CD4-positive, alpha-beta T cell treated with Interleukin-15 for 4 hours (primary cell): ENCODE data around the gene TBC1D8B.

Source experiments
- DNase-seq: peaks from one replicate; pipeline ENCODE4 v3.0.0-alpha.2; 2020; ENCODE audit warnings: low spot score

Gene TBC1D8B

GRCh38 chrX:106898462-106898861 lies 96.0 kb downstream of the TBC1D8B start:
- peak; percentile 34 for DNase-seq

- DNase-seq: no peak
Observed at GRCh38 chrX:106899276-106899675, 96.8 kb downstream of the TBC1D8B start.

- no peak for DNase-seq
Observed at GRCh38 chrX:106899841-106900240, 97.4 kb downstream of the TBC1D8B start.

DNA sequence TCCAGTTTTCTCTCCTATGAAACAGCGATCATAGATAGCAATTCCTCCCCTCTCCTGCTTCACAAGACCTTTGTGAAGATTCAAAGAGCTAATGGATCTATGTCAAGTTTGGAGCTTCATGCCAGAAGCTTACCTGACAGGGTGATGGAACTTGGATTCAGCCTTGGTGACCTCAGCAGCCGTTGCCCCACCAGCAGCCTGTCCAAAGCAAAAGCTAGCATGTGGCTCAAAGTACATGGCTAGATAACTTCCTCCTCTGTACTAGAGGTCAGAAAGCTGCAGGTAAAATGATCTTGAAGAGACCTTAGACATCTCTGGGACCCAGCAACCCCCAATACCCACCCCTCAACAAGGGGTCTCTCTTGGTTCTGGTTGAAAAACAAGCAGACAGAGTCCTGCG lies 98.9 kb downstream of the TBC1D8B start:
- no peak for DNase-seq

- DNase-seq: no peak
Observed at GRCh38 chrX:106901781-106902219, 99.3 kb downstream of the TBC1D8B start.

GRCh38 chrX:106902684-106903083 lies 100.2 kb downstream of the TBC1D8B start:
- no peak for DNase-seq

- no peak for DNase-seq
Observed at GRCh38 chrX:106903291-106903824, 100.9 kb downstream of the TBC1D8B start, which contains the start of gene RIPPLY1. TSS of gene RIPPLY1 (minus strand) at chrX:106903341. CDS start at chrX:106903287, 54 bp downstream.

DNA sequence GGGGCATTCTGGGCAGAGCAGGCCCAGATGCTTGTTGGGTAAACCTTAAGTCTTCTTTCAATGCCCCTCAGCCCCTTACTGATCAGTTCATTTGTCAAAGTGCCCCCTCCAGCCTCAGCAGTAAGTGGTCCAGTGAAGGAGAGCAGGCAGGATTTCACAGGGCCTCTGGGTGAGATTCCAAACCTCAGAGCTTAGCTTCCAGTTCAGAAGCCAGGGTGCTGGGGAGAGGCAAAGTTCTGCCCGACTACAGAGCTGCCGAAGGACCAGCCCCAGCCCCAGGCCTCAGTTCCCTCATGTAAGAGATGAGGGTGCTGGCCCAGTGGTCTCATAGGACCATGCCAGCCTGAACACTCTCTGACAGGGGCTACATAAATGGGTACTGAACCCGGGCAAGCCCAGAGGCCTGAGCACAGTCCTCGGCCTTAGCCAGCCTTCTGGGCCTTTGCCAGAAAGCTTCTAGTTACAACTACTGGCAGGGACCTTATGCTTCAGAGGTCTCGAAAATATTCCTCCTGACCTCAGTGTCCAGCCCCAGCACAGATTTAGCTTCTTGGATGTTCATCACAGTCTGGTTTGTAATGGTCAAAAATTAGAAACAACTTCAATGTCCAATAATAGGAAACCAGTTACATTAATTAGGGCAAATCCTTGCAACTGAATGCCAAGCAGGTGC lies 101.5 kb downstream of the TBC1D8B start:
- no peak for DNase-seq

DNA sequence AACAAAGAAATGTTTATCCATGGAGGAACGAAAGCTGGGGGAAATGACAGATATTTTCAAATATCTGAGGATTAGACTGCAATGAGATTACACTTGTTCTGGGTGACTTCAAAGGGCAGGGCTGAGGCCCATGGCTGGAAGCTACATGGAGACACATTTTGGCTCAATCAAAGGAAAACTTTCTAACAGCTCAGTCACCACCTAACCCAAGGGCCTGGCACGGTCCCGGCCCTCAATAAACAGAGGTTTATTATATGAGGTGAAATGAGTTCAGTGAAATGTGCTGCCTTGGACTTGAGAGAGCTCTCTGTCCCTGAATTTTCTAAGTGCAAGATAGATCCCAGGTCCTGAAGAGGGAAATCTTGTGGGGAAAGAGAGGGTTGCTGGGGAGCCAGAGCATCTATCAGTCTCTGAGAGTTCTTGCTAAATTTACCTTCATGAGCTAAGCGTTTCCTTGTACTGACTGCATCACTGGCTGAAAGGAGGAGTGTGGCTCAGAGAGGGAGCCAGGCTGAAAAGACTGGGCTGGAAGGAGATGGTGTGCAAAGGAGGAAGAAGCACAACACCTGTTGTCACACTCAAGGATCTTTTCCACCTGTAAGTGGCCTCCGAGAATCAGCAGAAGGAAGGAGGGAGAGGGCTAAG lies 102.7 kb downstream of the TBC1D8B start:
- DNase-seq: no peak

DNA sequence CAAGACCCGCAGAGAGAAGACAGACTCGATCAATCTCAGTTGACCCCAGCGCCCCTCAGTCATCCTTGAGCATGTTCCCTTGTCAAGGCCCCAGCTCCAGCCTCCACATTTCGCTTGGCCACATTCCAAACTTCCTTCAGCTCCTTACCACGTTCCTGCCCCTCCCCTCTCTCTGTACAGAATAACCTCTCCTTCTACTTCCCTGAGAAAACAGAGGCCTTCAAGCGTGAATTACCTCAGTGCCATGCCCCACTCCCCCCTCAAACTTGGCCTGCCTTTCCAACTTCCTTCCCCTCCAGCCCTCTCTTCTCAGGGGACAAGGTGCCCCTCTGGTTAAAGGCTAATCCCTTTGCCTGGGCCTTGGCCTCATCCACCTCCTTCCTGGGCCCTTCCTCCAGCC lies 103.9 kb downstream of the TBC1D8B start:
- DNase-seq: no peak

DNA sequence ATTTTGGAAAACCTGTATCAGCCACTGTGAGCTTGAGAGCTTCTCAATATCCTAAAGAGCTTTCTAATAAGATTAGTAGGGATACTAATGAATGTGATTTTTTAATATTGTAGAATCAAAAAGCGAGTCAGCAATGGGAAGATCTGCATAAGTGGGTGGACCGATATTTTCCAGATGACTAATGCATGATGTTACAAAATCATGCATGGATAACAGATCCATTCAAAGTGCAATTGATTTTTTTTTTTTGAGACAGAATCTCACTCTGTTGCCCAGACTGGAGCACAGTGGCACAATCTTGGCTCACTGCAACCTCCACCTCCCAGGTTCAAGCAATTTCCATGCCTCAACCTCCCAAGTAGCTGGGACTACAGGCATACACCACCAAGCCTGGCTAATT lies 110.4 kb downstream of the TBC1D8B start:
- DNase-seq: no peak

- DNase-seq: peak; percentile 16
Observed at GRCh38 chrX:106917830-106918500, 115.5 kb downstream of the TBC1D8B start.

DNA sequence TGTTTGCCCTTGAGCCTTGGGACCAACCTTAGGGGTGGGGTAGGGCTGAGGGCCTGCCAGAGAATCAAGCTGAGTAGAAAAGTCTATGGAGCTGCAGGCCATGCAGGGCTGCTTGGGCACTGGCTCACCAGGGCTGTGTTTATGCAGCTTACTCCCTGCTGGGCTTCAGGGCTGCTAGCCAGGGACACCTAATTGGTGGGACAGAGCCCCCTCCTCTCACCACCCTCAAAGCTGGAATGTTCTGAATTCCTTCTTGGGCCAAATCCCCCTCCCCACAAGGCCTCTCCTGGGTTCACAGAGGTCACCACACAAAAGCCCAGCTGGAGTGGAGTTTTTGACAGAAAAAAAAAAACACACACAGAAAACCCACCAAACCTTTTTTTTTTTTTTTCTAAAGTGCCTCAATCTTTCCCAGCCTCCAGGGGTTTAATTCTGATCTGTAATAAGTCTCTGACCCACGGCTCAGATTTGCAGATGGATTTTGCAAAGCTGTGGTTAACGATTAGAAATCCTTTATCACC lies 117.5 kb downstream of the TBC1D8B start, which contains the start of gene CLDN2:
TSS of gene CLDN2 (plus strand) at position 471 of the 521 bp plus-strand sequence. CDS start 7,827 bp downstream, outside the sequence.
- DNase-seq: no peak

- DNase-seq: no peak
Observed at GRCh38 chrX:106921637-106922036, 119.2 kb downstream of the TBC1D8B start.
